Nephron progenitor cell (in vitro differentiated cells): Measurements from ENCODE around the gene BIN1.

ENCODE experiments used
- DNase-seq: peaks from one replicate; pipeline ENCODE4 v3.0.0; 2021
- H3K27ac Mint-ChIP-seq: 2 replicates; pipeline ENCODE4 v1.8.0; 2021; ENCODE audit warnings: mild to moderate bottlenecking, moderate library complexity, mixed read lengths
- H3K27me3 Mint-ChIP-seq: 2 replicates; pipeline ENCODE4 v1.8.0; 2021; ENCODE audit warnings: mild to moderate bottlenecking, low read depth, mixed read lengths; ENCODE audit not compliant: poor library complexity
- H3K36me3 Mint-ChIP-seq: 2 replicates; pipeline ENCODE4 v1.8.0; 2021; ENCODE audit warnings: low read depth, mixed read lengths
- H3K4me1 Mint-ChIP-seq: 2 replicates; pipeline ENCODE4 v1.8.0; 2021; ENCODE audit warnings: mixed read lengths
- H3K4me3 Mint-ChIP-seq: 2 replicates; pipeline ENCODE4 v1.8.0; 2021; ENCODE audit warnings: mild to moderate bottlenecking, moderate library complexity, mixed read lengths
- H3K9me3 Mint-ChIP-seq: 2 replicates; pipeline ENCODE4 v1.8.0; 2021; ENCODE audit warnings: mild to moderate bottlenecking, moderate library complexity, mixed read lengths
- CTCF ChIP-seq: fragments of 200-600 bp; sonication (generic); IDR thresholded peaks from 2 replicates; pipeline ENCODE4 v1.5.0; 2021; ENCODE audit warnings: antibody characterized with exemption

BIN1 gene

GRCh38 chr2:127022817-127023216, 84.1 kb downstream of the BIN1 start:
- peaks cover 17% of the 10 kb centered on the region for H3K4me1 Mint-ChIP-seq
- TF ChIP-seq CTCF = no peak
- DNase-seq = no peak
- no peak overlapping the region for H3K27ac Mint-ChIP-seq
- H3K27me3 Mint-ChIP-seq = no peaks in the 10 kb centered on the region
- H3K9me3 Mint-ChIP-seq = peaks cover 7% of the 10 kb centered on the region
- no peaks in the 10 kb centered on the region for H3K36me3 Mint-ChIP-seq
- no peak overlapping the region for H3K4me3 Mint-ChIP-seq

GRCh38 chr2:127020536-127020935, 86.4 kb downstream of the BIN1 start:
- Mint-ChIP-seq H3K27ac (no peak overlapping the region), H3K36me3 (no peaks in the 10 kb centered on the region), H3K9me3 (peaks cover 7% of the 10 kb centered on the region), H3K4me3 (no peak overlapping the region), H3K4me1 (peaks cover 6% of the 10 kb centered on the region), H3K27me3 (no peaks in the 10 kb centered on the region)
- DNase-seq = no peak
- no peak for TF ChIP-seq CTCF

GRCh38 chr2:127017548-127017947, 89.4 kb downstream of the BIN1 start:
- Mint-ChIP-seq H3K9me3 (no peaks in the 10 kb centered on the region), H3K36me3 (no peaks in the 10 kb centered on the region), H3K27me3 (peaks cover 7% of the 10 kb centered on the region), H3K4me3 (no peak overlapping the region), H3K27ac (no peak overlapping the region), H3K4me1 (peaks cover 5% of the 10 kb centered on the region)
- TF ChIP-seq CTCF = no peak
- no peak for DNase-seq

GRCh38 chr2:127016329-127016728, 90.6 kb downstream of the BIN1 start:
- TF ChIP-seq CTCF = no peak
- Mint-ChIP-seq H3K27me3 (peaks cover 16% of the 10 kb centered on the region), H3K4me3 (no peak overlapping the region), H3K4me1 (peaks cover 11% of the 10 kb centered on the region), H3K27ac (no peak overlapping the region), H3K36me3 (no peaks in the 10 kb centered on the region), H3K9me3 (no peaks in the 10 kb centered on the region)
- no peak for DNase-seq

GRCh38 chr2:127015106-127015910, 91.6 kb downstream of the BIN1 start:
- Mint-ChIP-seq H3K4me3 (no peak overlapping the region), H3K27me3 (peaks cover 17% of the 10 kb centered on the region), H3K4me1 (peaks cover 15% of the 10 kb centered on the region), H3K36me3 (no peaks in the 10 kb centered on the region), H3K27ac (no peak overlapping the region), H3K9me3 (no peaks in the 10 kb centered on the region)
- no peak for DNase-seq
- TF ChIP-seq CTCF = no peak

- Mint-ChIP-seq H3K9me3 (peaks cover 3% of the 10 kb centered on the region), H3K4me1 (peaks cover 15% of the 10 kb centered on the region), H3K36me3 (no peaks in the 10 kb centered on the region), H3K27me3 (peaks cover 17% of the 10 kb centered on the region), H3K27ac (no peak overlapping the region), H3K4me3 (no peak overlapping the region)
- no peak for TF ChIP-seq CTCF
- no peak for DNase-seq
These were observed 92.3 kb downstream of the BIN1 start for GRCh38 chr2:127014630-127015029.
